HEK293 (cell line): ENCODE measurements around the gene DMAC2.

Source experiments
- CTCF ChIA-PET: fragments of 350-600 bp; formaldehyde crosslinking; extraction: SDS; loops from one replicate; lab custom pipeline; 2021; ENCODE audit warnings: antibody characterized with exemption; lab: Yijun Ruan, JAX
- POLR2A ChIA-PET: fragments of 300-600 bp; formaldehyde crosslinking; extraction: SDS; loops from one replicate; lab custom pipeline; 2020; ENCODE audit warnings: antibody characterized with exemption, inconsistent platforms; lab: Yijun Ruan, JAX
- H3K27ac ChIP-seq: fragments of 200-500 bp; sonication (Bioruptor generic); 2 replicates; pipeline ENCODE4 v1.5.1; 2014; ENCODE audit warnings: low read depth, low read length, control low read depth, inconsistent platforms; ENCODE audit errors: extremely low read depth
- H3K36me3 ChIP-seq, 2 experiments: fragments of 200-500 bp in 1 of 2; sonication (Bioruptor generic) in 1 of 2; 1 replicate in 1 of 2; 2 replicates in 1 of 2; pipeline ENCODE4 v1.5.1; 2014 to 2017; ENCODE audit warnings: inconsistent platforms in 2 of 2, low read length in 2 of 2; ENCODE audit not compliant: control insufficient read depth in 2 of 2, insufficient read depth in 1 of 2
- H3K4me1 ChIP-seq: fragments of 200-500 bp; sonication (Bioruptor generic); 2 replicates; pipeline ENCODE4 v1.5.1; 2014; ENCODE audit warnings: mild to moderate bottlenecking, low read length, inconsistent platforms; ENCODE audit not compliant: control insufficient read depth, insufficient read depth
- H3K4me3 ChIP-seq: 2 replicates; pipeline ENCODE4 v1.5.1; 2011; ENCODE audit warnings: low read depth, mild to moderate bottlenecking, control low read depth, low read length, moderate library complexity
- H3K9me3 ChIP-seq: fragments of 200-500 bp; sonication (Bioruptor generic); 2 replicates; pipeline ENCODE4 v1.5.1; 2014; ENCODE audit warnings: low read depth, low read length, inconsistent platforms; ENCODE audit not compliant: control insufficient read depth, insufficient read depth
- GLIS1 ChIP-seq: fragments of 450-650 bp; formaldehyde crosslinking; IDR thresholded peaks from 2 replicates; pipeline ENCODE4 v1.5.1; 2016; ENCODE audit warnings: missing biosample characterization, missing genetic modification characterization
- KLF8 ChIP-seq: fragments of 450-650 bp; formaldehyde crosslinking; IDR thresholded peaks from 2 replicates; pipeline ENCODE4 v1.5.1; 2016; ENCODE audit warnings: missing biosample characterization, missing genetic modification characterization
- TCF7L2 ChIP-seq: IDR thresholded peaks from 2 replicates; pipeline ENCODE4 v1.6.1; 2011; ENCODE audit warnings: low read depth, mild to moderate bottlenecking, inconsistent platforms, low read length, moderate library complexity, borderline replicate concordance
- ZBTB1 ChIP-seq: fragments of 450-650 bp; formaldehyde crosslinking; IDR thresholded peaks from 2 replicates; pipeline ENCODE4 v1.5.1; 2016; ENCODE audit warnings: missing biosample characterization, missing genetic modification characterization
- ZIC2 ChIP-seq: fragments of 450-650 bp; formaldehyde crosslinking; IDR thresholded peaks from 2 replicates; pipeline ENCODE4 v1.5.1; 2016; ENCODE audit warnings: missing biosample characterization, missing genetic modification characterization
- ZNF10 ChIP-seq: fragments of 450-650 bp; formaldehyde crosslinking; IDR thresholded peaks from 2 replicates; pipeline ENCODE4 v1.5.1; 2017; ENCODE audit warnings: missing biosample characterization, missing genetic modification characterization
- ZNF140 ChIP-seq: fragments of 450-650 bp; formaldehyde crosslinking; IDR thresholded peaks from 2 replicates; pipeline ENCODE4 v1.5.1; 2016; ENCODE audit warnings: missing biosample characterization, missing genetic modification characterization
- ZNF157 ChIP-seq: fragments of 450-650 bp; formaldehyde crosslinking; IDR thresholded peaks from 2 replicates; pipeline ENCODE4 v1.5.1; 2016; ENCODE audit warnings: missing biosample characterization, missing genetic modification characterization
- ZNF16 ChIP-seq: fragments of 450-650 bp; formaldehyde crosslinking; IDR thresholded peaks from 2 replicates; pipeline ENCODE4 v1.5.1; 2016; ENCODE audit warnings: low read depth, missing biosample characterization, missing genetic modification characterization
- ZNF184 ChIP-seq: fragments of 450-650 bp; IDR thresholded peaks from 2 replicates; pipeline ENCODE4 v1.5.1; 2018; ENCODE audit warnings: missing biosample characterization, mild to moderate bottlenecking, missing genetic modification characterization
- ZNF266 ChIP-seq: fragments of 450-650 bp; formaldehyde crosslinking; IDR thresholded peaks from 2 replicates; pipeline ENCODE4 v1.5.1; 2016; ENCODE audit warnings: missing biosample characterization, missing genetic modification characterization, low read depth
- ZNF292 ChIP-seq: fragments of 450-650 bp; formaldehyde crosslinking; IDR thresholded peaks from 2 replicates; pipeline ENCODE4 v1.5.1; 2016; ENCODE audit warnings: low read depth, missing biosample characterization, missing genetic modification characterization, borderline replicate concordance
- ZNF354C ChIP-seq: fragments of 450-650 bp; formaldehyde crosslinking; IDR thresholded peaks from 2 replicates; pipeline ENCODE4 v1.5.1; 2016; ENCODE audit warnings: missing biosample characterization, missing genetic modification characterization, low read depth, borderline replicate concordance
- ZNF37A ChIP-seq: fragments of 450-650 bp; IDR thresholded peaks from 2 replicates; pipeline ENCODE4 v1.5.1; 2018; ENCODE audit warnings: missing biosample characterization, missing genetic modification characterization
- ZNF404 ChIP-seq: fragments of 450-650 bp; formaldehyde crosslinking; IDR thresholded peaks from 2 replicates; pipeline ENCODE4 v1.5.1; 2017; ENCODE audit warnings: missing biosample characterization, missing genetic modification characterization
- ZNF518A ChIP-seq: fragments of 450-650 bp; formaldehyde crosslinking; conservative IDR thresholded peaks from 2 replicates; pipeline ENCODE4 v1.5.1; 2016; ENCODE audit warnings: low read depth, missing biosample characterization, missing genetic modification characterization
- ZNF544 ChIP-seq: fragments of 450-650 bp; formaldehyde crosslinking; IDR thresholded peaks from 2 replicates; pipeline ENCODE4 v1.5.0; 2017; ENCODE audit warnings: missing biosample characterization, missing genetic modification characterization
- ZNF549 ChIP-seq: fragments of 450-650 bp; IDR thresholded peaks from 2 replicates; pipeline ENCODE4 v1.5.1; 2018; ENCODE audit warnings: missing biosample characterization, missing genetic modification characterization, mild to moderate bottlenecking, inconsistent platforms, moderate library complexity
- ZNF621 ChIP-seq: fragments of 450-650 bp; formaldehyde crosslinking; IDR thresholded peaks from 2 replicates; pipeline ENCODE4 v1.5.1; 2017; ENCODE audit warnings: missing biosample characterization, missing genetic modification characterization
- ZNF629 ChIP-seq: fragments of 450-650 bp; formaldehyde crosslinking; IDR thresholded peaks from 2 replicates; pipeline ENCODE4 v1.5.1; 2017; ENCODE audit warnings: missing biosample characterization, missing genetic modification characterization
- ZNF664 ChIP-seq: fragments of 450-650 bp; formaldehyde crosslinking; IDR thresholded peaks from 2 replicates; pipeline ENCODE4 v1.5.1; 2016; ENCODE audit warnings: missing biosample characterization, missing genetic modification characterization
- ZNF701 ChIP-seq: fragments of 450-650 bp; formaldehyde crosslinking; IDR thresholded peaks from 2 replicates; pipeline ENCODE4 v1.5.1; 2016; ENCODE audit warnings: missing biosample characterization, missing genetic modification characterization
- ZNF768 ChIP-seq: fragments of 450-650 bp; formaldehyde crosslinking; IDR thresholded peaks from 2 replicates; pipeline ENCODE4 v1.5.1; 2018; ENCODE audit warnings: missing biosample characterization, mild to moderate bottlenecking, missing genetic modification characterization
- ZNF791 ChIP-seq: fragments of 450-650 bp; formaldehyde crosslinking; IDR thresholded peaks from 2 replicates; pipeline ENCODE4 v1.5.1; 2016; ENCODE audit warnings: missing biosample characterization, missing genetic modification characterization
- ZNF792 ChIP-seq: fragments of 450-650 bp; formaldehyde crosslinking; IDR thresholded peaks from 2 replicates; pipeline ENCODE4 v1.5.1; 2016; ENCODE audit warnings: missing biosample characterization, missing genetic modification characterization
- ZNF830 ChIP-seq: fragments of 450-650 bp; IDR thresholded peaks from 2 replicates; pipeline ENCODE4 v1.5.0; 2018; ENCODE audit warnings: missing biosample characterization, missing genetic modification characterization, low read depth, mild to moderate bottlenecking, moderate library complexity
- ZSCAN16 ChIP-seq: fragments of 450-650 bp; formaldehyde crosslinking; IDR thresholded peaks from 2 replicates; pipeline ENCODE4 v1.5.1; 2016; ENCODE audit warnings: missing biosample characterization, missing genetic modification characterization
- ZSCAN23 ChIP-seq: fragments of 450-650 bp; formaldehyde crosslinking; IDR thresholded peaks from 2 replicates; pipeline ENCODE4 v1.5.1; 2016; ENCODE audit warnings: missing biosample characterization, missing genetic modification characterization
- TF ChIP-seq, protein P1 (sequence below): fragments of 450-650 bp; formaldehyde crosslinking; IDR thresholded peaks from 2 replicates; pipeline ENCODE4 v1.5.1; 2016; ENCODE audit warnings: missing biosample characterization, missing genetic modification characterization
- TF ChIP-seq, protein P2 (sequence below): fragments of 450-650 bp; formaldehyde crosslinking; IDR thresholded peaks from 2 replicates; pipeline ENCODE4 v1.5.1; 2016; ENCODE audit warnings: missing biosample characterization, missing genetic modification characterization

DMAC2 gene

GRCh38 chr19:41457241-41457640 lies 17.5 kb upstream of the DMAC2 start (continued):
- no peak for TF ChIP-seq ZNF184 (tag by site-specific recombination)
- TF ChIP-seq ZNF518A: no peak
- TF ChIP-seq ZNF10: no peak
- TF ChIP-seq ZNF544 (tag by site-specific recombination): no peak

DNA sequence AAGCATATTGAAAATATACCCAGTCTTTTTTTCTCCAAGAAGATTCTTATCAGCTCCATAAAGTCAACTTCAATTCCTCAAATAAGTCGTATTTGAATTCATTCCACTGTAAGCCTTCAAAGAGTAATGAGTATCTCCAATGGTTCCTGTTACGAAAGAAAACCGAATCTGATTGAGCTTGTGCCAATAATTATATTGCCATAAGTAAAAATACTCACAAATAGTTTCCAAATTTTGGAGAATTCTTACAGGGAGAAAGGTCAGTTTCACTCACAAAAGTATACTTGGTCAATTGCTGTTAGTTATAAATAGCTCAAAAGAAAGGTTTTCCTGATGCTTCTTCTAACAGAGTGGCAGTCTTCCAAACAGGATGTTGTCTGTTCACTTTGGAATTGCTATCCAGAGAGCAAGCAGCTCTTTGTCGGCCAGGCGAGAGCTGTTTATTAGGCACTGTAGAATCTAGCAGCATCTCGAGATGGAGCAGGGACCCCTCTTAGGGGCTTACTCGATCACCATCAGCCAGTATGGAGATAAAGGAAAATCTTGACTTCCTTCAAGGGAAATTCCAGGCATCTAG lies 16.7 kb upstream of the DMAC2 start:
- POLR2A ChIA-PET: interaction anchor here (1.0 kb wide), 1 partner anchor 17 kb away, joined by 4 read pairs; the partner anchor contains the start of gene DMAC2
- 0 out of 2 replicates have a peak, but pooled peaks cover 2% of the 10 kb centered on the region for H3K9me3 ChIP-seq
- H3K36me3 ChIP-seq: no peaks in the 10 kb centered on the region
- CTCF ChIA-PET: interaction anchor here (0.6 to 3.0 kb wide), 10 partner anchors 8 to 1273 kb away, joined by 3 to 24 read pairs (median 4); no protein-coding TSS in a partner anchor
- H3K27ac ChIP-seq: no peak overlapping the region
- TF ChIP-seq ZNF16 (no peak), ZNF629 (tag by site-specific recombination) (no peak), ZNF404 (tag by site-specific recombination) (no peak), ZNF621 (no peak), ZNF354C (no peak), ZNF157 (tag by site-specific recombination) (no peak), ZSCAN23 (no peak), ZNF664 (no peak), ZNF10 (no peak), ZNF37A (no peak), ZNF292 (tag by site-specific recombination) (no peak), ZNF830 (tag by site-specific recombination) (no peak), ZNF768 (no peak)
- TF ChIP-seq, all 188 proteins: peak for 0
- no peaks in the 10 kb centered on the region for H3K4me1 ChIP-seq
- no peak overlapping the region for H3K4me3 ChIP-seq

DNA sequence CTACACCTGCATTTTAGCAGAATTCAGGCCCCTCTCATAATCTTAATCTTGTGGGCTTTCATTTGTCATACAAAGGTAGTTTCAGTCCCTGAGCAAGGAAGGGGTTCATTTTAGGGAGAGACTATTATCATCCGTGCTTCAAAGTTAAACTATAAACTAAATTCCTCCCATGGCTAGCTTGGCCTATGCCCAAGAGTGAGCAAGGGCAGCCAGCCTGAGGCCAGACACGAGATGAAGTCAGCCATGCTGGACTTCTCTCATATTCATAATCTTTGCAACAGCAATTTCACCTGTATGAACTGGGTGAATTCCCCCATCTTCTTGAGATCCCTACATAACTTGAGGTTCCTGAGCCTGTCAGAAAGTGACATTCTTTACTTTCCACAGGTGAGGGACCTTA lies 16.2 kb upstream of the DMAC2 start:
- CTCF ChIA-PET: interaction anchor here (0.6 to 2.8 kb wide), 9 partner anchors 15 to 268 kb away, joined by 3 to 24 read pairs (median 3); no protein-coding TSS in a partner anchor
- TF ChIP-seq, protein P1, sequence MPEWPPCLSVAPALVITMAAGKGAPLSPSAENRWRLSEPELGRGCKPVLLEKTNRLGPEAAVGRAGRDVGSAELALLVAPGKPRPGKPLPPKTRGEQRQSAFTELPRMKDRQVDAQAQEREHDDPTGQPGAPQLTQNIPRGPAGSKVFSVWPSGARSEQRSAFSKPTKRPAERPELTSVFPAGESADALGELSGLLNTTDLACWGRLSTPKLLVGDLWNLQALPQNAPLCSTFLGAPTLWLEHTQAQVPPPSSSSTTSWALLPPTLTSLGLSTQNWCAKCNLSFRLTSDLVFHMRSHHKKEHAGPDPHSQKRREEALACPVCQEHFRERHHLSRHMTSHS: no peak
- TF ChIP-seq KLF8 (tag by site-specific recombination) (no peak), ZNF701 (tag by site-specific recombination) (no peak), GLIS1 (tag by site-specific recombination) (no peak), ZNF792 (tag by site-specific recombination) (no peak), TCF7L2 (no peak), ZBTB1 (tag by site-specific recombination) (no peak), ZSCAN16 (tag by site-specific recombination) (no peak), ZNF140 (tag by site-specific recombination) (no peak), ZNF791 (tag by site-specific recombination) (no peak), ZNF549 (tag by site-specific recombination) (no peak), ZIC2 (tag by site-specific recombination) (no peak), ZNF266 (tag by site-specific recombination) (no peak)
- TF ChIP-seq, protein P2, sequence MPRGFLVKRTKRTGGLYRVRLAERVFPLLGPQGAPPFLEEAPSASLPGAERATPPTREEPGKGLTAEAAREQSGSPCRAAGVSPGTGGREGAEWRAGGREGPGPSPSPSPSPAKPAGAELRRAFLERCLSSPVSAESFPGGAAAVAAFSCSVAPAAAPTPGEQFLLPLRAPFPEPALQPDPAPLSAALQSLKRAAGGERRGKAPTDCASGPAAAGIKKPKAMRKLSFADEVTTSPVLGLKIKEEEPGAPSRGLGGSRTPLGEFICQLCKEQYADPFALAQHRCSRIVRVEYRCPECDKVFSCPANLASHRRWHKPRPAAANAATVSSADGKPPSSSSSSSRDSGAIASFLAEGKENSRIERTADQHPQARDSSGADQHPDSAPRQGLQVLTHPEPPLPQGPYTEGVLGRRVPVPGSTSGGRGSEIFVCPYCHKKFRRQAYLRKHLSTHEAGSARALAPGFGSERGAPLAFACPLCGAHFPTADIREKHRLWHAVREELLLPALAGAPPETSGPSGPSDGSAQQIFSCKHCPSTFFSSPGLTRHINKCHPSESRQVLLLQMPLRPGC (tag by site-specific recombination): no peak

More for the DNA sequence above, 16.2 kb upstream of the DMAC2 start:
- H3K36me3 ChIP-seq: no peaks in the 10 kb centered on the region
- no peaks in the 10 kb centered on the region for H3K4me1 ChIP-seq
- H3K9me3 ChIP-seq: 0 out of 2 replicates have a peak, but pooled peaks cover 2% of the 10 kb centered on the region
- no peak overlapping the region for H3K27ac ChIP-seq
- POLR2A ChIA-PET: interaction anchor here (1.0 kb wide), 1 partner anchor 16 kb away, joined by 4 read pairs; the partner anchor contains the start of gene DMAC2
- H3K4me3 ChIP-seq: no peak overlapping the region
